Pancreas (tissue), 10 donors: Measurements from ENCODE around the gene CBFA2T3. TPM values are rescaled to one million over a fixed set of nuclear protein-coding genes. Genes with fewer than 3 reads are reported as not detected.
"Not testable (repeated sequence)": the region's sequence is repeated elsewhere in the genome, so short reads cannot be mapped to it uniquely, and the experiment has no call there.

Experiments used
- ATAC-seq, 4 donors: fragments of 200-7000 bp; cut with Tn5 transposase; one replicate each; pipeline versions ENCODE4 v1.8.0 to v1.9.1; 2020; ENCODE audit warnings: mild to moderate bottlenecking in 4 of 4, moderate library complexity in 4 of 4
- DNase-seq, 6 donors: peaks; one replicate each; pipeline ENCODE4 v3.0.0-alpha.2; 2020
- FAIRE-seq: peaks from 2 replicates; lab custom pipeline; 2012; peaks lifted over from hg19 to GRCh38; lab: Jason Lieb, UNC
- H3K27ac ChIP-seq, 4 donors: fragments of 200-600 bp; sonication (generic); 1 replicate in 3 of 4; 2 replicates in 1 of 4; pipeline versions ENCODE4 v1.5.0 to v1.8.0; 2020
- H3K27me3 ChIP-seq, 4 donors: fragments of 200-600 bp; one replicate each; pipeline ENCODE4 v1.8.0; 2021
- H3K36me3 ChIP-seq, 3 donors: fragments of 200-600 bp; sonication (generic) in 1 of 3; one replicate each; pipeline versions ENCODE4 v1.5.0 to v1.8.0; 2020 to 2021
- H3K4me1 ChIP-seq, 3 donors: fragments of 200-600 bp; one replicate each; pipeline ENCODE4 v1.8.0; 2021
- H3K4me3 ChIP-seq, 4 donors: fragments of 200-600 bp; sonication (generic) in 2 of 4; one replicate each; pipeline versions ENCODE4 v1.5.0 to v1.8.0; 2020 to 2021
- H3K9me3 ChIP-seq, 4 donors: fragments of 200-600 bp; one replicate each; pipeline ENCODE4 v1.8.0; 2021
- WGBS, 2 donors: extraction: QIAGEN DNeasy Blood & Tissue Kit; methylation state at CpG; one replicate each; pipeline ENCODE4 v1.1.7; 2013; 5-methylcytosine and 5-hydroxymethylcytosine counted together
- intact Hi-C, 3 donors: fragments of 100-400 bp; cut with DNase I; formaldehyde crosslinking; loops; one replicate each; pipeline versions ENCODE4 v1.11.1 to v1.14.2; 2022
- polyA plus RNA-seq, 2 donors: library from polyadenylated mRNA; stranded (reverse); fragments of 200-250 nt; gene quantifications; one replicate each; pipeline ENCODE4 v1.2.3, GENCODE V29; 2013
- total RNA-seq, 6 donors: library from RNA; stranded (reverse); fragmentation: NEBNext Ultra II Directional in 4 of 6; extraction: Animal tissue kit (Norgen Biotek cat#: 25700) in 4 of 6; gene quantifications; one replicate each; pipeline versions ENCODE4 v1.2.1 to v1.2.4, GENCODE V29; 2021 to 2023
- TF ChIP-seq, protein P1 (sequence below), 4 donors: fragments of 200-600 bp; sonication (generic) in 3 of 4; IDR thresholded peaks; one replicate each; pipeline versions ENCODE4 v1.5.0 to v1.8.0; 2021; ENCODE audit warnings: antibody characterized with exemption in 4 of 4
- donor health status: healthy with polysubstance abuse.
- donor health status: DM: no; HTN: no; CAD: no; lungs with moderate emphysema.
- donor health status: DM: no; HTN: no; CAD: no.
- donor health status: control.
- donor health status: control.
- donor health status: Bipolar disorder and iron deficiency.
- donor health status: DM: yes; HTN: yes; CAD: no.
- donor health status: DM: no; HTN: no; CAD: no.
- donor health status: DM: no; HTN: no; CAD: no.
- donor health status: DM: yes; HTN: yes; CAD: no.

CBFA2T3 gene
- total and polyA plus RNA-seq, 8 donors: 8.7 to 27.0 (median 21.9) TPM

DNA sequence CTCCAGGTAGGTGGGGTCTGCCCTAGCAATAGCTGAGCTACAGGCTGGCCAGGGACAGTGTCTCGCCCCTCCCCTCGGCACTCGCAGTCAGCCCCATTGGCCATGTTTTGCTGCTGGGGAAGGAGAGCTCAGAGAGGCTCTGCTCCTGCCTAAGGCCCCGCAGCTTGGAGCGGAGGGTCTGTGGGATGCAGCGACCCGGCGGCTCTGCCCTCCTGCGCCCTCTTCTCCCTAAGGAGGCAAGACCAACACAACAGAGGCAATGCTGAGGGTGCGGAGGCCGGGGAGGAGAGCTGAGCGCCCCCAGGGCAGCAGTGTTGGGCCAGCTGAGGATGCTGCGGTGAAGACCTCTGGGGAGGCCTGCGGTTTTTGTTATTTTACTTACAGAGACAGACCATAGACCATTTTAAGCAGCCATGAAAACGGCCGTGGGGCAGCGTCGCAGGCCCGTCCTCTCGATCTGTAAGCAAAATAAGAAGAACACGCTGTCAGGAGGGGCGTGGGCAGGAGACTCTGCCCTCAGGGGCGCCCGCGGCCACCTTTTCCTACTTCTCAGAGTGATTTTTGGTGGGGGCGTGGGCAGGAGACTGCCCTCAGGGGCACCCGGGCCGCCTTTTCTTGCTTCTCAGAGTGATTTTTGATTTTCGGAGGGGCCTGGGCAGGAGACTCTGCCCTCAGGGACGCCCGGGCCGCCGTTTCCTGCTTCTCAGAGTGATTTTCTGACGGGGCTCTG is 79.1 kb downstream of the CBFA2T3 start:
- H3K9me3 ChIP-seq: no peaks in the 10 kb centered on the region
- ATAC-seq: no peak
- FAIRE-seq: no peak
- H3K36me3 ChIP-seq: peaks cover 0 to 7% (median 0%) of the 10 kb centered on the region in 3 donors
- no peak overlapping the region for H3K27ac ChIP-seq
- DNase-seq: no peak
- 92 to 96% methylated on average over 34 of the region's 34 CpGs for WGBS, 2 donors
- H3K4me1 ChIP-seq: no peaks in the 10 kb centered on the region
- no peak overlapping the region for H3K4me3 ChIP-seq
- intact Hi-C loops: no loop called here
- TF ChIP-seq, protein P1, sequence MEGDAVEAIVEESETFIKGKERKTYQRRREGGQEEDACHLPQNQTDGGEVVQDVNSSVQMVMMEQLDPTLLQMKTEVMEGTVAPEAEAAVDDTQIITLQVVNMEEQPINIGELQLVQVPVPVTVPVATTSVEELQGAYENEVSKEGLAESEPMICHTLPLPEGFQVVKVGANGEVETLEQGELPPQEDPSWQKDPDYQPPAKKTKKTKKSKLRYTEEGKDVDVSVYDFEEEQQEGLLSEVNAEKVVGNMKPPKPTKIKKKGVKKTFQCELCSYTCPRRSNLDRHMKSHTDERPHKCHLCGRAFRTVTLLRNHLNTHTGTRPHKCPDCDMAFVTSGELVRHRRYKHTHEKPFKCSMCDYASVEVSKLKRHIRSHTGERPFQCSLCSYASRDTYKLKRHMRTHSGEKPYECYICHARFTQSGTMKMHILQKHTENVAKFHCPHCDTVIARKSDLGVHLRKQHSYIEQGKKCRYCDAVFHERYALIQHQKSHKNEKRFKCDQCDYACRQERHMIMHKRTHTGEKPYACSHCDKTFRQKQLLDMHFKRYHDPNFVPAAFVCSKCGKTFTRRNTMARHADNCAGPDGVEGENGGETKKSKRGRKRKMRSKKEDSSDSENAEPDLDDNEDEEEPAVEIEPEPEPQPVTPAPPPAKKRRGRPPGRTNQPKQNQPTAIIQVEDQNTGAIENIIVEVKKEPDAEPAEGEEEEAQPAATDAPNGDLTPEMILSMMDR (IDR thresholded peaks at IDR 0.05): no peak
- H3K27me3 ChIP-seq: no peaks in the 10 kb centered on the region

DNA sequence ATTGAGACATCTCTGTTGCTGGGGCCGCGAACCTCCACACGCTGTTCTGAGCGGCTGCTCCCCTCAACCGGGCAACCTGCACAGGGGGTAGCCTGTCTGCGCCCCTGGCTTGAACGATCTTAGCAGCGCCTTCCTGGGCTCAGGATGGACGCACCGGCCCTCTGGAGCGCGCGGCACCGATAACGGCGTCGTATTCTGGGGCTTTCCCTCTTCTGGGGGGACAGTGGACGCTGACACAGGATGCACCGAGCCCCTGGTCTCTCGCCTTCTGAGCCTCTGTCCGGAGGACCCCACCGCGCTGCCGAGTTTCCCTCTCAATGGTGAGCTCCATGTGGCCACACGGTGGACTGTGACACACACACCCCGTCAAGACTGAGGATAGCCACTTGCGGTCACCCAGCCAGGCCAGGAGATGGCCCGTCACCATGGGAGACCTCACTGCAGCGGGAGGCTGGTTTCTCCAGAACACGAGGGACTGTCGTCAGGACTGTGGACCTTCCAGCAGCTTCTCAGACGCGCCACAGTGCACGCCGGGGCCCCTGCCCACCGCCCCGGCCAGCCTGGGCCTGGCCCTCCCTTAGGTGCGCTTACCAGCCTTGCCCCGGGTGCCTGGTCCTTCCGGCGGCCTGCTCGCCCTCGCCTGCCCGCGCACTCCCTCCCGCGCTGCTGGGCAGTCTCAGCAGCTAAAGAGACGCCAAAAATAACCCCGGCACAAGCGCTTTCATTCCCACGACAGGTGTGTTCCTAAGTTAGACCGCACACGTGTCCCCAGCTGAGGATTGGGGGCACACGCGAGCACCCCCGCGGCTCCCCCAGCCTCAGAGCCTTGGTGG is 80.6 kb downstream of the CBFA2T3 start:
- 89 to 90% methylated on average over 55 to 57 of the region's 57 CpGs for WGBS, 2 donors
- no peak overlapping the region for H3K4me3 ChIP-seq

DNA sequence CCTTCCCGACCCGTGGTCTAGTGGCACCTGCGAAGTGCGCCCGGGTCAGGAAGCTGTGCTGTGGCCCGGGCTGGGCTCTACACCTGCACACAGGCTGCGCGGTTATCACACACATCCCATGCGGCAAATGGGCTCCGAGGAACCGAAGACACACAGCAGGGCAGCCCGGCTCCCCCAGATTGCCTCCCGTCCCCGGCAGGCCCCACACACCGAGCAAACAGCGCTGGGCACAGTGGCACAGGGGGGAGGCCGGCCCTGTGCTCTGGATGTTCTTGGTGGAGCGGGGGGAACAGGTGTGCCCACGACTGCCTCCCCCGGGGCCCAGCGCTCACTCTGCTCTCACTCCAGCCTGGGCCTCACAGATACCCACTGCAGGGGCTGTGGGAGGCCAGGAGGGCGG is 81.7 kb downstream of the CBFA2T3 start:
- intact Hi-C loops: no loop called here
- ATAC-seq (no peak), FAIRE-seq (no peak), DNase-seq (no peak)
- TF ChIP-seq, protein P1 (IDR thresholded peaks at IDR 0.05): no peak
- Histone ChIP-seq H3K4me1 (no peaks in the 10 kb centered on the region), H3K9me3 (no peaks in the 10 kb centered on the region), H3K27ac (no peak overlapping the region), H3K27me3 (no peaks in the 10 kb centered on the region), H3K36me3 (peaks cover 0 to 7% (median 0%) of the 10 kb centered on the region in 3 donors), H3K4me3 (no peak overlapping the region)
- 92 to 95% methylated on average over 21 to 22 of the region's 22 CpGs for WGBS, 2 donors

More for the DNA sequence above, 80.6 kb downstream of the CBFA2T3 start:
- no peaks in the 10 kb centered on the region for H3K27me3 ChIP-seq
- intact Hi-C loops: no loop called here
- H3K27ac ChIP-seq: no peak overlapping the region
- FAIRE-seq (no peak), DNase-seq (no peak), ATAC-seq (no peak)
- no peaks in the 10 kb centered on the region for H3K9me3 ChIP-seq
- H3K4me1 ChIP-seq: no peaks in the 10 kb centered on the region
- TF ChIP-seq, protein P1 (IDR thresholded peaks at IDR 0.05): no peak
- H3K36me3 ChIP-seq: peaks cover 0 to 7% (median 0%) of the 10 kb centered on the region in 3 donors

DNA sequence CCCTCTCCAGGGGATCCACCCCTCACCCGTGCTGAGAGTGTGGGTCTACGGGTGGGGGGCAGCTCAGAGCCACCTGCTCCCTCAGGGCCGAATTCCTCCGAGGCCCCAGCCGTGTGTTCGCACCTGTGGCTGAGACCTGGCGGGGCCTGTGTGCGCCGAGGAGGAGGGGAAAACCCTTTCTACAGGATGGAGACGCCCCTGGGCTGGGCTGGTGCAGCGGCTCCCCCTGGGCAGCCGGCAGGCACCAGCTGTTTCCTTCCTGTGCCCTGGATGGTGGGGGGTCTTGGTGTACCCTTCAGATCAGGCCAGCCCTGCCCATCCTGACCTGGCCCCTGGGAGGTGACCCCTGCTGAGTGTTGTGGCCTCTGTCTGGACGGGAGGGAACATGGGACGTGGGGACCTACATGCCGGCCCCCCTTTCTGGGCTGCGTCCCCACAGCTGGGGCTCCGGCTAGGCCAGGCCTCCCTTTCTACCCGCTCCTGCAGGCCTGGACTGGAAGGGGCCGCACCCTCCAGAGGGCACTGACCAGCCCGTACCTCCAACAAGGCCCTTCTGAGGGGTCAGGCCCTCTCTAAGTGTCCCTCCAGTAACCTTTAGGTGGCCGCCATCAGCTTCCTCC is 82.2 kb downstream of the CBFA2T3 start:
- DNase-seq (no peak), ATAC-seq (no peak), FAIRE-seq (no peak)
- no peak overlapping the region for H3K27ac ChIP-seq
- no peaks in the 10 kb centered on the region for H3K9me3 ChIP-seq
- intact Hi-C loops: no loop called here
- no peaks in the 10 kb centered on the region for H3K27me3 ChIP-seq
- H3K4me1 ChIP-seq: no peaks in the 10 kb centered on the region
- TF ChIP-seq, protein P1 (IDR thresholded peaks at IDR 0.05): no peak
- 85 to 86% methylated on average over 21 of the region's 21 CpGs for WGBS, 2 donors
- peaks cover 0 to 7% (median 0%) of the 10 kb centered on the region in 3 donors for H3K36me3 ChIP-seq
- no peak overlapping the region for H3K4me3 ChIP-seq

DNA sequence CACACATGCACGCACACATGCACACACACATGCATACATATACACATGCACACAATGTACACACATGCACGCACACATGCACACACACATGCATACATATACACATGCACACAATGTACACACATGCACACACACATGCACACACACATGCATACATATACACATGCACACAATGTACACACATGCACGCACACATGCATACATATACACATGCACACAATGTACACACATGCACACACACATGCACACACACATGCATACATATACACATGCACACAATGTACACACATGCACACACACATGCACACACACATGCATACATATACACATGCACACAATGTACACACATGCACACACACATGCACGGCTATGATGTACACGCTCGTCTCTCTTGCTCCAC is 82.7 kb downstream of the CBFA2T3 start:
- H3K36me3 ChIP-seq, intact Hi-C loops, H3K27ac ChIP-seq, DNase-seq, H3K4me1 ChIP-seq, H3K4me3 ChIP-seq, H3K27me3 ChIP-seq, H3K9me3 ChIP-seq, ATAC-seq, FAIRE-seq: not testable (repeated sequence)
- WGBS, 2 donors: 80 to 98% methylated on average over 5 of the region's 6 CpGs
